ENCODE results near the gene ABTB2.

DNA sequence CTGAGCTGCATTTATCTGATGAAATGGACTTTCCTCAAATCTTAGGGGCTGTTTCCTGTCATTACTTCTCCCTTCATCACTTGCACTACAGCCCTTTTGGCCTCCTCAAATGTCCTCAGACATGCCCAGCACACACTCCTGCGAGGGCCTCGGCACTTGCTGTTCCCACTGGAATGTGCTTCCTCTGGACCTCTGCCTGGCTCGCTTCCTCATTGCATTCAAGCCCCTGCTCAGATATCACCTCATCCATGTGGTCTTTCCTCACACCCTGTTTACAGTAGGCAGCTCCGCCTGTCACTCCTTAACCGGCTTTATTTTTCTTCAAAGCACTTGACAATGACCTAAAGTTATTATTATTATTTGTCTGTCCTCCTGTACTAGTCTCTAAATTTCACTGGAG lies 243.3 kb downstream of the ABTB2 start:
- no peak for TF ChIP-seq ZNF8 (CRISPR knock-in tag; IDR thresholded peaks at IDR 0.05)
- no peak for TF ChIP-seq ISL1 (CRISPR knock-in tag; IDR thresholded peaks at IDR 0.05)
- no peak for TF ChIP-seq RARB (CRISPR knock-in tag; IDR thresholded peaks at IDR 0.05)
- TF ChIP-seq ZFP3 (CRISPR knock-in tag; IDR thresholded peaks at IDR 0.05) = no peak
- no peak for TF ChIP-seq ARNTL (CRISPR knock-in tag; IDR thresholded peaks at IDR 0.05; ENCODE audit: borderline replicate concordance, low read depth)
- no peak for TF ChIP-seq BACH2 (CRISPR knock-in tag; IDR thresholded peaks at IDR 0.05; ENCODE audit: borderline replicate concordance)
- TF ChIP-seq ZC3H10 (CRISPR knock-in tag; IDR thresholded peaks at IDR 0.05) = no peak

Measured in SK-N-SH treated with all-trans-retinoic acid at 6 μM for 48 hours (cell line).